Keratinocyte (primary cell): Measurements from ENCODE around the gene SUSD3.

Experiments used
- EZH2 ChIP-seq: IDR thresholded peaks from one replicate; pipeline ENCODE4 v1.6.1; 2012; ENCODE audit warnings: inconsistent platforms, mild to moderate bottlenecking, low read length, moderate library complexity
- TF ChIP-seq, protein P1 (sequence below), 3 experiments: IDR thresholded peaks in 1 of 3; conservative IDR thresholded peaks in 1 of 3; optimal IDR thresholded peaks in 1 of 3; 2 replicates in 2 of 3; 3 replicates in 1 of 3; pipeline versions ENCODE3 to v1.5.1; 2011; ENCODE audit warnings: low read length in 3 of 3, mild to moderate bottlenecking in 3 of 3, moderate library complexity in 2 of 3, control low read depth in 1 of 3, inconsistent platforms in 1 of 3; ENCODE audit not compliant: insufficient read depth in 2 of 3; ENCODE audit errors: extremely low read depth in 1 of 3

DNA sequence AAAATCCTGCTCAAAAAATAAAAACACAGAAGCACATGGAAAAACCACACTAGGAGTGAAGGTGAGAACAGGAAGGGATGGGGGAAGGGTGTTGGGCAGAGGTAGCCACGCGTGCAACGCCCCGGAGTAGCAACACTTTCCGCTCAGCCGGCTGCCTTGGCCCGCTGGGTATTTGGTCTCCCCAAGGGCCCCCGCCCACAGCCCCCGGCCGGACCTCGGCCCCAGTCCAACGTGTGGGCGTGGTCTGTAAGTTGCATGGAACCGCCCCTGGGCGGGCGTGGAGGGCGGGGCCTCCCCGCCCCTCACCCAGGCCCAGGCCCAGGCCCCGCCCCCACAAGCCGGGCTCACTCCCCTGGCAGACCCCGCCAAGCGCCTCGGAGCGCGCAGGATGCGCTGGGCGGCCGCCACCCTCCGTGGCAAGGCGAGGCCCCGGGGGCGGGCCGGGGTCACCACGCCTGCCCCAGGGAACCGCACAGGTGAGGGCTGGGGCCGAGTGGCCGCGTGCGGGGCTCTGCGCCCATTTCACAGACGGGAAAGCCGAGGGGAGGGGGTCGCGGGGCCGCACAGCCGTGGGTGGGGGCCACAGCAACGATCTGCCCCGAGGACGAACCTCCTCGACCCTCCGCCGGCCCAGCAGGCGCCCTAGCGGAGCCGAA is at the start of gene SUSD3:
- TF ChIP-seq, protein P1, sequence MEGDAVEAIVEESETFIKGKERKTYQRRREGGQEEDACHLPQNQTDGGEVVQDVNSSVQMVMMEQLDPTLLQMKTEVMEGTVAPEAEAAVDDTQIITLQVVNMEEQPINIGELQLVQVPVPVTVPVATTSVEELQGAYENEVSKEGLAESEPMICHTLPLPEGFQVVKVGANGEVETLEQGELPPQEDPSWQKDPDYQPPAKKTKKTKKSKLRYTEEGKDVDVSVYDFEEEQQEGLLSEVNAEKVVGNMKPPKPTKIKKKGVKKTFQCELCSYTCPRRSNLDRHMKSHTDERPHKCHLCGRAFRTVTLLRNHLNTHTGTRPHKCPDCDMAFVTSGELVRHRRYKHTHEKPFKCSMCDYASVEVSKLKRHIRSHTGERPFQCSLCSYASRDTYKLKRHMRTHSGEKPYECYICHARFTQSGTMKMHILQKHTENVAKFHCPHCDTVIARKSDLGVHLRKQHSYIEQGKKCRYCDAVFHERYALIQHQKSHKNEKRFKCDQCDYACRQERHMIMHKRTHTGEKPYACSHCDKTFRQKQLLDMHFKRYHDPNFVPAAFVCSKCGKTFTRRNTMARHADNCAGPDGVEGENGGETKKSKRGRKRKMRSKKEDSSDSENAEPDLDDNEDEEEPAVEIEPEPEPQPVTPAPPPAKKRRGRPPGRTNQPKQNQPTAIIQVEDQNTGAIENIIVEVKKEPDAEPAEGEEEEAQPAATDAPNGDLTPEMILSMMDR (optimal IDR thresholded peaks at IDR 0.05 in 1 of 3, IDR thresholded peaks at IDR 0.05 in 1 of 3, conservative IDR thresholded peaks at IDR 0.05 in 1 of 3; ENCODE audit: extremely low read depth in 1 of 3, insufficient read depth in 2 of 3, low read length in 3 of 3) = no peak
- no peak for TF ChIP-seq EZH2
